ENCODE measurements around the gene C12orf75.
"Not testable (repeated sequence)": the region's sequence is repeated elsewhere in the genome, so short reads cannot be mapped to it uniquely, and the experiment has no call there.

The C12orf75 gene

DNA sequence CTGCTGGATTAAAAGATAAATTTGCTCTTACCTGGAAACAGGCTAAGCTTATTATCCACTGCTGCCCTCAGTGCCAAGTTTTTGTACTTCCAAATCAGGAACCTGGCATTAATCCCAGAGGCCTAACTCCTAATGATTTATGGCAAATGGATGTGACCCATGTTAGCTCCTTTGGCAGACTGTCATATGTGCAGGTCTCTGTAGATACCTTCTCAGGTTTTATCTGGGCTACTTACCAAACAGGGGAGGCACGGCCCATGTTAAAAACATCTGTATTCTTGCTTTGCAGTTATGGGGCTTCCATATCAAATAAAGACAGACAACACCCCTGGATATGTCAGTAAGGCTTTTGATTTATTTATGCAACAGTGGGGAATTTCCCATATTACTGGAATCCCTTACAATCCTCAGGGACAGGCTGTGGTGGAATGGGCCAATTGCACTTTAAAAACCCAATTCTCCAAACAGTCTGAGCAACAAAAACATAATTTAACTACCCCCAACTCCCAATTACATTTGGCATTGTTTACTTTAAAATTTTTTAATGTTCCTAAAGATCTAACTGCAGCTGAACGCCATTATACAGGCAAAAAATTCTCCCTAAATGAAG, 19.9 kb upstream of the C12orf75 start:
- DNase-seq (ENCODE audit: low read depth in 2 of 2) = not testable (repeated sequence)

DNA sequence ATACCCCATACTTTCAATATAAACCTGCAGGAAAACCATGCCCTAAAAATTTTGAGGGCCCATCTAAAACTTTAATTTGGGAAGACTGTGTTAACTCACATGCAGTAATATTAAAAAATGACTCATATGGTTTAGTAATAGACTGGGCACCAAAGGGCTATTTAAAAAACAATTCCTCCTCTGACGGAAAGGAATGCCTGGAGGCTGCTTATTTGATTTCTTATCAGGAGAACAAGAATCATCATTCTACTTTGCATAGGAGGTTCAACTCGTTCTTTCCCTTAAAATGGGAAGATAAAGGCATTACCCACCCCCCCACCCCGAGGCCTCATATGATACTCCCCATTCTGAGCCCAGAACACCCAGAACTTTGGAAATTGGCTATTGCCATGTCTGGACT, 18.6 kb upstream of the C12orf75 start:
- not testable (repeated sequence) for DNase-seq (ENCODE audit: low read depth in 2 of 2)

GRCh38 chr12:105313755-105314154, 16.7 kb upstream of the C12orf75 start:
- DNase-seq (ENCODE audit: low read depth in 2 of 2) = not testable (repeated sequence)

DNA sequence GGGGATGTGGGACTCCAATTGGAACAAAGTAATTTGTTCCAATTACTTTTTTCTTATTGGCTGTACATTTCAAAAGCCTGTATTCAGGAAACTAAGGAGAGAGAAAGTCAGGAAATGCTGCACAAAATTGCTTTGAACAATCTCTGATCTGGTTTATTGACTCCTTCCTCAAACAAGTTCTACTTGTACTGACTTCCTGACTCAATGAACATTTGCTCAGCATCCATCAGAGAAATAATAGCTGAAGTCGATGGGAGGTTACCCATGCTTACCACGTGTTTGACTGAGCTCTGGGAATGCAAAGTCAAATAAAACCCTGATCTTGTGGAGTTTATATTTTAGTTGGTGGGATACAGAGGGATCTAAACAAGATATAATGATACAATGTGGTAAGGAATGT, 15.4 kb upstream of the C12orf75 start:
- DNase-seq (ENCODE audit: low read depth in 2 of 2) = no peak

DNA sequence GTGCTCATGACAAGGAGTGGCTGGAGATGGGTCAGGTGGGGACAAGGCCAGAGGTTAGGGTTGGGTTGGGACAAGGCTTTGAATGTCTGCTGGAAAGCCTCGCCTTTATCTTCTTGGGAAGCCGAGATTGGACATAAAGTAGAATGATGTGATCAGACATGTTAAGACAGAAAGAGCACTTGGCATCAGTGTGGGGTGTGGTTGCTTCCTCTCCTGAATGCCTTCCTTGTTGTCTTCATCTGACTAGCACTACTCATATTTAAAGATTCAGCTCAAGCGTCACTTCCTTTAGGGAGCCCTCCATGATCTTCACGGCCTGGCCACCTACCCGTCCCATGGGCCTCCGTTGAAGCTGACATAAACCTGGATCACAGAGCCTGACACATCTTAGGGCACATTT, 14.8 kb upstream of the C12orf75 start:
- DNase-seq (ENCODE audit: low read depth in 2 of 2) = no peak

- no peak for DNase-seq (ENCODE audit: low read depth in 2 of 2)
Observed at GRCh38 chr12:105316931-105317852, 13.3 kb upstream of the C12orf75 start.

- no peak for DNase-seq (ENCODE audit: low read depth in 2 of 2)
Observed at GRCh38 chr12:105317942-105318621, 12.4 kb upstream of the C12orf75 start.

GRCh38 chr12:105318651-105319483, 11.6 kb upstream of the C12orf75 start:
- no peak for DNase-seq (ENCODE audit: low read depth in 2 of 2)

GRCh38 chr12:105319691-105320209, 10.7 kb upstream of the C12orf75 start:
- DNase-seq (ENCODE audit: low read depth in 2 of 2) = no peak

DNA sequence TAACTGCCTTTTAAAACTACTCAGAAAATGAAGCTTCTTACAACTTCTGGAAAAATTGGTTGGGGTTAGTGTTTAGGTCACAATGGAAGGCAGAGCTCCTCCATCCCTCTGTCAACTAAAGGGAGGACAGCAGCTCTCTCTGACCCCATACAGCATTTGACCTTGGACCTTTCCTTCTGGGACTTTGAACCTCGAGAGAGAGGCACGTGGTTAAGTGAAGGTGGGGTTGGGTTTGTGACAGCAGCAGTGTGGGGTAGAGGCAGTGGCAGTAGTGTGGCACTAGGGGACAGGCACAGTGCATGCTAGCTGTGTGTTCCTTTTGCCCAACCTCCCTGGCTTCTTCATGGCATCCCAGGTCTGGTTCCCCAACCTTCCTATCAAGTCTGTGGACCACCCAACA, 9.4 kb upstream of the C12orf75 start:
- no peak for DNase-seq (ENCODE audit: low read depth in 2 of 2)

GRCh38 chr12:105322070-105322469, 8.4 kb upstream of the C12orf75 start:
- DNase-seq (ENCODE audit: low read depth in 2 of 2) = no peak

DNA sequence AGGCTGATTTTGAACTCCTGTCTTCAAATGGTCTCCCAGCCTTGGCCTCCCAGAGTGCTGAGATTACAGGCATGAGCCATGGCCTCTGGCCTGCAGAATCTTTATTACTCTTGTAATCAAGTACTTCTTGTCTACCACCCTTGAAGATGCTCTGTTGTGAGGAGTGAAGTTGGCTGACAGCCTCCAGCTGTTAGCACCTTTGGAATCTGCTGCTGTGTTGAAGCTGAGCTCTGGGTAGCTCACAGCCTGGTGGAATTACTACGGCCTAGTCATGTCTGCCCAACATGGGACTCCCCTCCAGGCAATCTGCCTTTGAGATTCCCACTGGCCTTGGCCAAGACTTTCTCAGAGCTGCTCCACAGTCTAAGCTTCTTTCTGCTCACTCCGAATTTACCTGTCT, 5.8 kb upstream of the C12orf75 start:
- no peak for DNase-seq (ENCODE audit: low read depth in 2 of 2)

DNA sequence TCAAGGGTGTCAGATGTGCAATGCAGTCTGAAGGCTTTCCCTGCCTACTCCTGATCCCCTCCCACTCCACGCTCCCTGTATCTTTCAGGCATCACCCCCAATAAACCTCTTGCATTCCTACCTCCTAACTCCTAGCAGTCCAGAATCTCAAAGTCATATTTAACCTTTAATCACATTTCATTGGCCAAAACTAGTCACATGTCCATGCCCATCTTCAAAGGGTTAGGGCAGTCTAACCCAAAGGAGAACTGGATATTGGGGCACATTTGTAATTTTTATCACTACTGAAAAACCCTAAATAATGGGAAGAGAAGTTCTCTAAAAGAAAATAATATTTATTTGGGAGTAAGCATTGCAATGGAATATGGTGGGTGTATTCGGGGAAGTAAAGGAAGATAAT, 5.4 kb upstream of the C12orf75 start:
- DNase-seq (ENCODE audit: low read depth in 2 of 2) = no peak

- no peak for DNase-seq (ENCODE audit: low read depth in 2 of 2)
Observed at GRCh38 chr12:105329926-105330282, 587 bp upstream of the C12orf75 start.

DNA sequence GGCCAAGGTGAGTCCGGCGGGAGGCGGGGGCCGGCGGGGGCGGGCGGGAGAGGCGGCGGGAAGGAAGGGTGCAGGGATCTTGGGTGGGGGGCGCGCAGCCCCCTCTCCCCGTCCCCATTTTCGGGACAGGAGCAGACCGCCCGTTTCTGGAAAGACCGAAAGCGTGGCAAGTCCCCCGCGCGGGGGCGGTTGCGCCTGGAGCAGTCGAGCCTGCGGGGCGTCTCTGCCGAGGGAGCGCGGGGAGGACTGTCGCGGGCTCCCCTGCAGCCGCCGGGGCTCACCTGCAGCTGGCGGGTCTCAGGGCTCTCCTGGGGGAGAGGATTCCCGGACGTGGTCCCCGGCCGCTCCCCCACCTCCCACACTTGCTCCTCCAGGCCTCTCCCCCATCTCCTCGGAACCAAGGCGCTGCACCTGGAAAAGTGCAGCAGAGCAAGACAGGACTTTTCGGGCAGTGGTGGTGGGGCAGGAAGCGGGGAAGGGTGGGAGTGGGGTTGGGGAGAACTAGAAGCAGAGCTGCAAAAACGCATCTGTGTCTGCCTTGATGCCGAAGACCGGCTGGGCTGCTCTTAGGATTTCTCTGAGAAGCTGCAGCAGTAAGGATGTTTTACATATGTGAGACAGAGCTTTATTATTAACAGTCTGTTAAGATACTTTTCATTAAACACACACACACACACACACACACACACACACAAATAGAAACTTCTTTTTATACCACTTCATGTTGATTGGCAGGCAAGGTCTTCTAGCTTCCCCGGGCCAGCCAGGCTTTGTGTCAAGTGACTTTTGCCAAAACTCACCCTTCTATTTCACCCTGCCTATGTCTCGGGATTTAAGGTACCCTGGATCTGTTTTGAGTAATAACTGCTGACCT, 677 bp downstream of the C12orf75 start:
- no peak for DNase-seq (ENCODE audit: low read depth in 2 of 2)

- no peak for DNase-seq (ENCODE audit: low read depth in 2 of 2)
Observed at GRCh38 chr12:105331805-105332251, 1.3 kb downstream of the C12orf75 start.

DNA sequence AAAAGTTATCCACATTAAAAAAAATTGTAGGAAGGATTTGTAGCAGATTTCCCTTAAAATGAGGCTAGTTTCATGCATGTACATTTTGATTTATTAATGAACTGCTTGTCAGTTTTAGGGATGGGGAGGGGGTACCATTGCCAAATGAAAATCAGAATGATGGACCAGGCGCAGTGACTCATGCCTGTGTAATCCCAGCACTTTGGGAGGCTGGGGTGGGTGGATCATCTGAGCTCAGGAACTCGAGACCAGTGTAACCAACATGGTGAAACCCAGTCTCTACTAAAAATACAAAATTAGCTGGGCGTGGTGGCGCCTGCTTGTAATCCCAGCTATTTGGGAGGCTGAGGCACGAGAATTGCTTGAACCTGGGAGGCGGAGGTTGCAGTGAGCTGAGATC, 1.8 kb downstream of the C12orf75 start:
- DNase-seq (ENCODE audit: low read depth in 2 of 2) = not testable (repeated sequence)

GRCh38 chr12:105332925-105333324, 2.4 kb downstream of the C12orf75 start:
- DNase-seq (ENCODE audit: low read depth in 2 of 2) = no peak

DNA sequence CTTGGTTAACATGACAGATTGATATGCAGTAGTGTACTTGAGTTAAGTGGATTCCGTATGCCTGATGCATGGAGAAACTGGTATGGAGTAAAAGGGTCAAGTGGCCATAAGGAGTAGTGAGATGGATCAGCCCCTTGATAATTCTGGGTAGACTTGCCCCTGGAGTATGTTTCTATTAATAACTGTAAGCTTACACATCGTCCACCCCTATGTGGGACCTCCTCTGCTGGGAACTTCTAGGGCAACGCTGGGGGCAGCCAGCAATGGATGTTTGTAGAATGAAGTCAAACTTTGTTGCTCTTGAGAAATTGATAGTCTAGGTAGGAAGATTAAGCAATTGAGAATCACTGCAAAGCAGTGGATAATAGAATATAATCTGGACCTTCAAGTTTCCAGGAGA, 3.5 kb downstream of the C12orf75 start:
- no peak for DNase-seq (ENCODE audit: low read depth in 2 of 2)

- DNase-seq (ENCODE audit: low read depth in 2 of 2) = no peak
Observed at GRCh38 chr12:105334582-105334981, 4.1 kb downstream of the C12orf75 start.

DNA sequence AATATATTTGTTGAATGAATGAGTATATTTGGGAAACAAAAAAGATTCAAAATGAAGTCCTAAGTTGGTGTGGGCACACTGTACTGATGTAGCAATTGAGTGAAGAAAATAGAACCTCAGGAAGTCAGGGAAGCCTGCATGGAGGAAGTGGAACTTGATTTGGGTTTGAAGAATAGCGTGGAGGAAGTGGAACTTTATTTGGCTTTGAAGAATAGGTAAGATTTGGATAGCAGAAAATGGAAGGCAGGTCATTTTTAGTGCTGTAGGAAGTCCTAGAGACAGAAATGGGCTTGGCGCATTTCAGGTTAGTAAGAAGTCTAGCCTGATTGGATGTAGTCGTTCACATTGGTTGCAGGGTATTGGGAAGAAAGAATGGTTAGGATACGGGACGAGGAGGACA, 5.4 kb downstream of the C12orf75 start:
- no peak for DNase-seq (ENCODE audit: low read depth in 2 of 2)
